GM23338 (cell line): Measurements from ENCODE around the gene NFKBIA.

Source experiments
- CREB1 ChIP-seq: fragments of 250-450 bp; sonication (Bioruptor Pico); IDR thresholded peaks from 2 replicates; pipeline ENCODE4 v1.5.0; 2020; ENCODE audit warnings: low read depth, mild to moderate bottlenecking, moderate library complexity
- EZH2 ChIP-seq: fragments of 200-600 bp; sonication (generic); IDR thresholded peaks from one replicate; pipeline ENCODE4 v1.8.0; 2017; ENCODE audit warnings: antibody characterized with exemption, mild to moderate bottlenecking, low read depth; ENCODE audit not compliant: unreplicated experiment
- EZH2phosphoT487 ChIP-seq: fragments of 200-600 bp; sonication (generic); IDR thresholded peaks from one replicate; pipeline ENCODE4 v1.8.1; 2018; ENCODE audit warnings: antibody characterized with exemption; ENCODE audit not compliant: unreplicated experiment
- JUNB ChIP-seq: IDR thresholded peaks from one replicate; pipeline ENCODE4 v1.6.1; 2016; ENCODE audit warnings: antibody characterized with exemption; ENCODE audit not compliant: unreplicated experiment
- NANOG ChIP-seq: IDR thresholded peaks from 2 replicates; pipeline ENCODE4 v1.6.1; 2016; ENCODE audit warnings: antibody characterized with exemption, borderline replicate concordance
- POLR2AphosphoS5 ChIP-seq: IDR thresholded peaks from 2 replicates; pipeline ENCODE4 v1.6.1; 2016; ENCODE audit warnings: antibody characterized with exemption, low read depth
- STAT1 ChIP-seq: IDR thresholded peaks from one replicate; pipeline ENCODE4 v1.6.1; 2016; ENCODE audit warnings: antibody characterized with exemption; ENCODE audit not compliant: unreplicated experiment
- TF ChIP-seq, protein P1 (sequence below), 2 experiments: fragments of 200-600 bp in 1 of 2; sonication (generic) in 1 of 2; conservative IDR thresholded peaks; 2 replicates each; pipeline versions ENCODE4 v1.5.1 to v1.6.1; 2016 to 2017; ENCODE audit warnings: antibody characterized with exemption in 2 of 2, low read depth in 2 of 2, mild to moderate bottlenecking in 2 of 2, moderate library complexity in 1 of 2
- TF ChIP-seq, protein P2 (sequence below): IDR thresholded peaks from 2 replicates; pipeline ENCODE4 v1.6.1; 2016; ENCODE audit warnings: antibody characterized with exemption
- TF ChIP-seq, protein P3 (sequence below): IDR thresholded peaks from one replicate; pipeline ENCODE4 v1.6.1; 2018; ENCODE audit warnings: antibody characterized with exemption; ENCODE audit not compliant: unreplicated experiment

DNA sequence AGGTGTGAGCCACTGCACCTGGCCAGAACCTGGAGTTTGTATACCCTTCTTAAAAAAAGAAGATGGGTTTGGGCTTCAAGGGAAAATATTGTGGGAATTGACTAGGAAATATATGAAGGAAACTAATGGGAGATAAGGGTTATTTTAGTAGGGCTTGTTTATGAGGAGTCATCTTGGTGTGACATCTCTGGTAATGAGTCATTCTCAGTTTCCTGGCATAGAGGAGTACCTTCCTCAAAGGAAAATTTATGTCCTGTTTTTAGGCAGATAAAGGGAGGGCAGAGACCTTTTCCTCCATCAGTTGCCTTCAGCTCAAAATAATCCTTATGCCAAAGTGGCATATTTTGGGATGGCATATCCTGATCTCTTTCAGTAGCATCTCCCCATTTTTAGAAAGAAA lies 30.6 kb upstream of the NFKBIA start:
- TF ChIP-seq EZH2 (no peak), STAT1 (no peak), POLR2AphosphoS5 (no peak), EZH2phosphoT487 (no peak), NANOG (no peak), CREB1 (CRISPR knock-in tag) (no peak), JUNB (no peak)
- TF ChIP-seq, protein P1, sequence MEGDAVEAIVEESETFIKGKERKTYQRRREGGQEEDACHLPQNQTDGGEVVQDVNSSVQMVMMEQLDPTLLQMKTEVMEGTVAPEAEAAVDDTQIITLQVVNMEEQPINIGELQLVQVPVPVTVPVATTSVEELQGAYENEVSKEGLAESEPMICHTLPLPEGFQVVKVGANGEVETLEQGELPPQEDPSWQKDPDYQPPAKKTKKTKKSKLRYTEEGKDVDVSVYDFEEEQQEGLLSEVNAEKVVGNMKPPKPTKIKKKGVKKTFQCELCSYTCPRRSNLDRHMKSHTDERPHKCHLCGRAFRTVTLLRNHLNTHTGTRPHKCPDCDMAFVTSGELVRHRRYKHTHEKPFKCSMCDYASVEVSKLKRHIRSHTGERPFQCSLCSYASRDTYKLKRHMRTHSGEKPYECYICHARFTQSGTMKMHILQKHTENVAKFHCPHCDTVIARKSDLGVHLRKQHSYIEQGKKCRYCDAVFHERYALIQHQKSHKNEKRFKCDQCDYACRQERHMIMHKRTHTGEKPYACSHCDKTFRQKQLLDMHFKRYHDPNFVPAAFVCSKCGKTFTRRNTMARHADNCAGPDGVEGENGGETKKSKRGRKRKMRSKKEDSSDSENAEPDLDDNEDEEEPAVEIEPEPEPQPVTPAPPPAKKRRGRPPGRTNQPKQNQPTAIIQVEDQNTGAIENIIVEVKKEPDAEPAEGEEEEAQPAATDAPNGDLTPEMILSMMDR (conservative IDR thresholded peaks at IDR 0.05; ENCODE audit: low read depth in 2 of 2): no peak
- TF ChIP-seq, protein P2, sequence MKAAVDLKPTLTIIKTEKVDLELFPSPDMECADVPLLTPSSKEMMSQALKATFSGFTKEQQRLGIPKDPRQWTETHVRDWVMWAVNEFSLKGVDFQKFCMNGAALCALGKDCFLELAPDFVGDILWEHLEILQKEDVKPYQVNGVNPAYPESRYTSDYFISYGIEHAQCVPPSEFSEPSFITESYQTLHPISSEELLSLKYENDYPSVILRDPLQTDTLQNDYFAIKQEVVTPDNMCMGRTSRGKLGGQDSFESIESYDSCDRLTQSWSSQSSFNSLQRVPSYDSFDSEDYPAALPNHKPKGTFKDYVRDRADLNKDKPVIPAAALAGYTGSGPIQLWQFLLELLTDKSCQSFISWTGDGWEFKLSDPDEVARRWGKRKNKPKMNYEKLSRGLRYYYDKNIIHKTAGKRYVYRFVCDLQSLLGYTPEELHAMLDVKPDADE: no peak
- TF ChIP-seq, protein P3, sequence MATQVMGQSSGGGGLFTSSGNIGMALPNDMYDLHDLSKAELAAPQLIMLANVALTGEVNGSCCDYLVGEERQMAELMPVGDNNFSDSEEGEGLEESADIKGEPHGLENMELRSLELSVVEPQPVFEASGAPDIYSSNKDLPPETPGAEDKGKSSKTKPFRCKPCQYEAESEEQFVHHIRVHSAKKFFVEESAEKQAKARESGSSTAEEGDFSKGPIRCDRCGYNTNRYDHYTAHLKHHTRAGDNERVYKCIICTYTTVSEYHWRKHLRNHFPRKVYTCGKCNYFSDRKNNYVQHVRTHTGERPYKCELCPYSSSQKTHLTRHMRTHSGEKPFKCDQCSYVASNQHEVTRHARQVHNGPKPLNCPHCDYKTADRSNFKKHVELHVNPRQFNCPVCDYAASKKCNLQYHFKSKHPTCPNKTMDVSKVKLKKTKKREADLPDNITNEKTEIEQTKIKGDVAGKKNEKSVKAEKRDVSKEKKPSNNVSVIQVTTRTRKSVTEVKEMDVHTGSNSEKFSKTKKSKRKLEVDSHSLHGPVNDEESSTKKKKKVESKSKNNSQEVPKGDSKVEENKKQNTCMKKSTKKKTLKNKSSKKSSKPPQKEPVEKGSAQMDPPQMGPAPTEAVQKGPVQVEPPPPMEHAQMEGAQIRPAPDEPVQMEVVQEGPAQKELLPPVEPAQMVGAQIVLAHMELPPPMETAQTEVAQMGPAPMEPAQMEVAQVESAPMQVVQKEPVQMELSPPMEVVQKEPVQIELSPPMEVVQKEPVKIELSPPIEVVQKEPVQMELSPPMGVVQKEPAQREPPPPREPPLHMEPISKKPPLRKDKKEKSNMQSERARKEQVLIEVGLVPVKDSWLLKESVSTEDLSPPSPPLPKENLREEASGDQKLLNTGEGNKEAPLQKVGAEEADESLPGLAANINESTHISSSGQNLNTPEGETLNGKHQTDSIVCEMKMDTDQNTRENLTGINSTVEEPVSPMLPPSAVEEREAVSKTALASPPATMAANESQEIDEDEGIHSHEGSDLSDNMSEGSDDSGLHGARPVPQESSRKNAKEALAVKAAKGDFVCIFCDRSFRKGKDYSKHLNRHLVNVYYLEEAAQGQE: no peak
